ENCODE results near the gene C2orf92.
"Not testable (repeated sequence)": the region's sequence is repeated elsewhere in the genome, so short reads cannot be mapped to it uniquely, and the experiment has no call there.

Gene C2orf92

DNA sequence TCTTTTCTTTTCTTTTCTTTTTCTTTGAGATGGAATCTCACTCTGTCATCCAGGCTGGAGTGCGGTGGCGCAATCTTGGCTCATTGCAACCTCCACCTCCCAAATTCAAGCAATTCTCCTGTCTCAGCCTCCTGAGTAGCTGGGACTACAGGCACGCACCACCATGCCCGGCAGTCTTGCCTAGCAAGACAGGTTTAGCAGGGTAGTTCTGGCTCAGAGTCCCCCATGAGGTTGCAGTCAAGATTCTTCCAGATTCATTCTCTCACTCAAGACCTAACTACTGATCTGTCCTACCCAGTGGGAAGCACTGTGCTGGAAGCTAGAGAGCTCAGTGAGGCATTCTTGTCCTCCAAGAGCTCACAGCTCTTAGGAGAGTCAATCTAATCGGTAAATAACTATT, 26.2 kb downstream of the C2orf92 start:
- no peak for DNase-seq

DNA sequence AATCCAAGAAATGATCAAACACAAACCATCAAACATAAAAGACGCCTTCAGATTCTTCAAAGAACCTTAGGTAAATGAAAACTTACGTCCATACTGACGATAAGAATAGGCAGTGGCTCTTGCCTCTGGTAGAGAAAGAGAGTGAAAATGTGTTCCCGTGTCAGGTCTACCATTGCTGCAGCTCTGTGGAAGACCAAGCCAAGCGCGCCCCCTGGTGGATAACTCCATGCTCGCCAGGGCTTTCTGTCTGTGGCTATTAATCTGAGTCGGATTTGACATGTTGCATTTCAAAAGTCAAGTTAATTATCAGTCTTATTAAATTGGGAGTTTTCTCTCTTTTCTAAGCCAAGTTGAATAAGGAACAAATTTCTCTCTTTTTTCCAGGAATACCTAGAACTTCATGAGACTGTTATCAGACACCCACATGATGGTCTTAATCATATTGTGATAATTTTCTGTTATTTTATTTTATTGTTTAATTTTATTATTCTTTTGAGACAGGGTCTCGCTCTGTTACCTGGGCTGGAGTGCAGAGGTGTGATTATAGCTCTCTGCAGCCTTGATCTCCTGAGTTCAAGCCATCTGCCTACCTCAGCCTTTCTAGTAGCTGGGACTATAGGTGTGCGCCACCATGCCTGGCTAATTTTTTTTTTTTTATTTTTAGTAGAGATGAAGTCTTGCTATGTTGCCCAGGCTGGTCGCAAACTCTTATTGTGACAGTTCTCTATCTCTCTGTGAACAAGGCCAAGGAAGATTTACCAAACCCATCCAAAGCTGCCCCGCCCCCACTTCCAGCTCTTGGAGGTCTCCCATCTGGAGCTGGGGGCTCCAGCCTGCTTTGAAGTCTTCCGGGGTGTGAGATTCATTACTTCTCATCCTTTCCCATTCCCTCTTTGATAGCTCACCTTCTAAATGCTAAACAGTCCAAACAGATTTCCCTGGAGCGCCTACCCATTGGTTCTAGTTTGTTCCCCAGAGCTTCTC, 28.0 kb downstream of the C2orf92 start:
- peak; percentile 70 for DNase-seq

DNA sequence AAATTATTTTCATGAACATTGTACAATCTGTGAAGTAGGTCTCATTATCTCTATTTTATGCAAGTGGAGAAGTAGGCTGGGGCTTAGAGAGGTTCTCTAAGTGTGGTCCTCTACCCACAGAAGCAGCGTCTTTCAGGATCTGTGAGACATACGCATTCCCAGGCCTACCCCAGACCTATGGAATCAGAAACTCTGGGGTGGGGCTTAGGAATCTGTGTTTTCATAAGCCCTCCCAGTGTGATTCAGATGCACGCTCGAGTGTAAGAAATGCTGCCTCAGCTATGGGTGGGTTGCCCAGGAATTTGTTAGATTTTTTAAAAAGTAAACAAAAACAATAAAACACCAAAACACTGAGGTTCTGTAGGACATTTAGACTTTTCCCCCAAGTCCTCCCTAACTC, 29.0 kb downstream of the C2orf92 start:
- peak; percentile 6 for DNase-seq

DNA sequence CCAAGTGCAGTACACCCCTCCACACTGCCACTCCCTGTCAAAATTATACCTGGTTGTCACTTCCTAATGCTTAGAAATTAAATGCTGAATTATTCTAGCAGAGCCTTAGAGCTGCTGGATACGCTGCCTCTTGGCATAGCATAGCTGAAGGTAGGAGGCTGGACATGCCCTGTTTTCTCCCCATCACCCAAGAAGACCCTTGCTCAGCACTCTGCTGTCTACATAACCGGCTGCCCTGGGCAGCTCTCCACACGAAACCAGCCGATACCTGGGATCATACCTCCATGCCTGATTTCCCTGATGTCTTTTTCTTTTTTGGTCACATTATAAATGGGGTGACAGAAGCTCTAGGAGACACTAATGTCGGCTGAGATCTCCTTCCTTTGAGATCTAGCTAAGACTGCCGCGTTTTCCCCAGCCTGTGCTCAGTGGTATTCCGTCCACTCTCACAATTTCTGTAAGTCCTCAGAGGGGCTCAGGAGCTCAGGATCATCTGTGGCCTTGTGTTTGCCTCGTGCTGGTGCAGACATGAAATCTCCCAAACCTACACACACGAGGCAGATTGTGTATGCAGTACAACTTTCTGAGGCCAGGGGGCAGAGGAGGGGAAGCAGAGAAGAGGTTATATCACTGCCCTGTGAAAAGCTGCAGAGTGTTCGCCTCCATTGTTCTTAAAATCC, 30.4 kb downstream of the C2orf92 start:
- peak; percentile 51 for DNase-seq

DNA sequence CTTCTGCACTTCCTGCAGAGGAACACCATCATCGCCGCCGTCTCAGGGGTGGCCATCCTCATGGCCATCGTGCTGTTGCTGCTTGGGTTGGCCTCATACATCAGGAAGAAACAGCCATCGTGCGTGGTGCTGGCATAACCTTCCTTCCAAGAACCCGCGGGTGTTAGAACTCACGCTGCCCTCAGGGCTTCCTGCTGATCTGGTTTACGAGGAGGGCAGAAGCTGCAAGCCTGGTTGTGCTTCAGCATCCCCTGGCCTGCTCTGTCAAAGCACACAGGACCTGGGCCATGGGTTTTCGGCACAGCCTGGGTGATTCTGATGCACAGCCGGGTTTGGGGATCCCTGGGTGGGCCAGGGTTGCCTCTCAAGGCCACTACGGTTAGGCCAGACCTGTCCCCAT, 31.7 kb downstream of the C2orf92 start:
- no peak for DNase-seq

GRCh38 chr2:97701851-97702465, 32.4 kb downstream of the C2orf92 start:
- peak; percentile 38 for DNase-seq

DNA sequence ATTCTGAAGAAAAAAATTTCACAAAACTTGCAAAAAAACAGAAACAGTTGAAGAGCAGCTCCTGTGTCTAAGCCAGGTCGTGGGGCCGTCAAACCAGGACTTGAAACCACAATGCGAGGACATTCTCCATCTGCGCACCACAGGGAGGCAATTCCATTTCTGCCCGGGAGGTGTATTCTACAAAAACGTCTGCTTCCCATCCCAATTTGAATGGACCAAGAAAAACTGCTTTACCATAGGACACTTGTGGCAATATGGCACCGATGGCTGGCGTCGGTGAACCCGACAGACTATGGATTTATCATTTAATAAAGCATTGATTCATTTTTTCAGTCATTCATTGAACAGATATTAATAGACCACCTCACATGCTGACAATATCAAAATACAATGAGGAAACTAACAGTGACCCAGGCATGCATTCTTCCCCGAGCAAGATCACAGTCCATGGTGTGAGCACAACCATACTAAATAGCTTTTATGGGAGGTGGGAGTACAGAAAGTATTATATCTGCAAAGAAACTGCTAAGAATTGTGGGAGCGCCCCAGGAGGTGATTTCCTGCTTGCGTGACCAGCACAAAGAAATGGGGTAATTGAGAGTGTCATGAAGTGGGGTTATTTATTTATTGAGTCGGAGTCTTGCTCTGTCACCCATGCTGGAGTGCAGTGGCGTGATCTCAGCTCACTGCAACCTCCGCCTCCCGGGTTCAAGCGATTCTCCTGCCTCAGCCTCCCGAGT, 33.4 kb downstream of the C2orf92 start:
- no peak for DNase-seq

GRCh38 chr2:97703741-97704140, 34.2 kb downstream of the C2orf92 start:
- DNase-seq = no peak

DNA sequence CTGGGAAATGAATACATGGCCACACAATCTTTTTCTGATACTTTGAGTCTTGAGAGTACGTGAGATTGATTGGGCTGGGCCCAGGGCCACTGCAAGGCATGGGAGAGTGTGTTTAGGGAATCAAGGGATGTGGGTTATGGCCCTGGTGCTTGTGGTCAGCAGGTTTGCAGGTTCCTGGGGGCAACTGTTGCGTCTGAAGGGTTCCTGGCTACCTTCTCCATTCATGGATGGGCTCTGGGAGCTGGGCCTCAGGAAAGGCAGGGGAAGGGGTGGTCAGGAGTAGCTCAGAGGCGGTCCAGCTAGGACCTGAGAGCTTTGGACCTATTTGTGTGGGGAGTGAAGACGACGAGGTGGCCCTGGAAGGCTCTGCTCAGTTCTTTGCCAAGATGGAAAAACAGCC, 35.5 kb downstream of the C2orf92 start:
- DNase-seq = no peak

GRCh38 chr2:97706112-97706511, 36.6 kb downstream of the C2orf92 start:
- no peak for DNase-seq

GRCh38 chr2:97706708-97707345, 37.3 kb downstream of the C2orf92 start:
- no peak for DNase-seq

DNA sequence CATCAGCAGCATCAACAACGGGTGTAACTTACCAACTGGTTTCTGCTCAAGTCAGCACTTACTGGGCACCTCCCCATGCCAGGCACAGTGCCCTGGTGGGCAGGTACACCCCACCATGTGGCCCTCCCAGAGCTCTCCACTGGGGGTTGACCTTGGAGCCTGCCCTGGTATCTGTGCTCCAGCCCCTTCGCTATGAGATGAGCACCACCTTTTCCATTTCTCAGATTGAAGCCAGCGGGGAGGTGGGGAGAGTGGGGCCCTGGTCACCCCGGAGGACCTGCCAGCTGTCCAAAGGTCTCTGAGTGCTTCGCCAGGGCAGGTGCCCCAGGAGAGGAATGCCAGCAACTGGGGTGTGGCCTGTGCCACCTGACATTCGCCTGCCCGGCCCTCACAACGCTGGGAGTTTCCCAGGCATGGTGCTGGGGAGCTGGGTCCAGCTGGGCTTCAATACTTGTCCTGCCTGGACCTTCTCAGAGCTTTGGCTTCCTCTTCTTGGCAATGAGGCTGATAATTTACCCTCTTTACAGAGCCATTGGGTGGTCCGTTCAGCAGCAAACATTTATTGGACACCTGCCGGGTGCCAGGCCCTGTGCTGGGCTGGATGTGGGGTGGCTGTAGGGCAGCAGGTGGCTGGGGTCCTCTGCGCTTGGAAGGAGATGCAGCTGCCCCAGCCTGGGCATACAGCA, 38.0 kb downstream of the C2orf92 start:
- no peak for DNase-seq

- no peak for DNase-seq
These were observed 38.5 kb downstream of the C2orf92 start for GRCh38 chr2:97708048-97708380.

- no peak for DNase-seq
These were observed 39.1 kb downstream of the C2orf92 start for GRCh38 chr2:97708608-97709007.

GRCh38 chr2:97711394-97711711, 41.8 kb downstream of the C2orf92 start:
- no peak for DNase-seq

GRCh38 chr2:97712175-97712574, 42.7 kb downstream of the C2orf92 start:
- not testable (repeated sequence) for DNase-seq

- no peak for DNase-seq
These were observed 43.3 kb downstream of the C2orf92 start for GRCh38 chr2:97712693-97713295.

- DNase-seq = no peak
These were observed 44.0 kb downstream of the C2orf92 start, which contains the start of gene ZAP70 for GRCh38 chr2:97713296-97714083. Gene ZAP70 (plus strand): TSS chr2:97713576. CDS start chr2:97724037, 10,461 bp downstream.

DNA sequence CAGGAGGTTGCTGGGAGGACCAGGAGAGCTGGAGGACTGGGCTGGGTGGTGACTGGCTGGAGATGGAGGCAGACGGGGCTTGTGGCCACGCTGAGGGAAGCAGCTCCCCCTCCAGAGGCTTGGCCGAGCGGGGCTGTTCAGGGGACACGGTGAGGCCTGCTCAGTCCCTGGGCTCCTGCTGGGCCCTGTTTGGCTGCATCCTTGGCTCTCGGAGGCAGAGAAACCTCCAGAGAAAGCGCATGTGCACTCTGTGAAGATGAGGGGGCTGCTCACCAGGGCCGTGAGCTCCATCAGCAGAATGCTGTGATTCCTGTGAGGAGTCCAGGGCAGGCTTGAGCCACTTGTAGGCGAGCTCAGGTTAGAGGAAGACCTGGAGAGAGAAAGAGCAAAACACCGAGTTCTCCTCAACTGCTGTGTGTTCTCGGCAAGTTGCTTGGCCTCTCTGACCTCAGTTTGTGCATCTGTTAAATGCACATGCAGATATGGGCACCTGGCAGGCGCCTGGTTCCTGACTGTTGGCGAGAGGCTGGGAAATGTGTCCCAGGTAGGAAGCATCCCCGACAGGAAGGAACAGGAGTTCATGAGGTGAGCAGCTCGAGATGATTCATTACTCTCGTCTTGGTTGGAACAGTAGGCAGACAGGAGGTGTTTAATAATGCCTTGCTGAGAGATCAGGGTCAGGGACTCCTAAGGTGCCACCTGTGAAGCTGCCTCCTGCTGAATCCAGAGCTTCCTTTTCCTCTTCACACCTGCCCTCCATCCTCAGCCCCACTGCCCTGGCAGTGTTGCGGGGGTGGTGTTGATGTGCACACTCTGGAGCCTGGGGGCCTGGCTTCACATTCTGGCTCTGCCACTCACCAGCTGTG, 44.8 kb downstream of the C2orf92 start:
- DNase-seq = no peak
